GM18868 (cell line): ENCODE data around the gene CCT2.

ENCODE experiments used
- ATAC-seq: cut with Tn5 transposase; IDR thresholded peaks from one replicate; pipeline ENCODE4 v1.9.1; 2021; ENCODE audit warnings: mild to moderate bottlenecking, moderate library complexity; ENCODE audit not compliant: unreplicated experiment

Gene CCT2

DNA sequence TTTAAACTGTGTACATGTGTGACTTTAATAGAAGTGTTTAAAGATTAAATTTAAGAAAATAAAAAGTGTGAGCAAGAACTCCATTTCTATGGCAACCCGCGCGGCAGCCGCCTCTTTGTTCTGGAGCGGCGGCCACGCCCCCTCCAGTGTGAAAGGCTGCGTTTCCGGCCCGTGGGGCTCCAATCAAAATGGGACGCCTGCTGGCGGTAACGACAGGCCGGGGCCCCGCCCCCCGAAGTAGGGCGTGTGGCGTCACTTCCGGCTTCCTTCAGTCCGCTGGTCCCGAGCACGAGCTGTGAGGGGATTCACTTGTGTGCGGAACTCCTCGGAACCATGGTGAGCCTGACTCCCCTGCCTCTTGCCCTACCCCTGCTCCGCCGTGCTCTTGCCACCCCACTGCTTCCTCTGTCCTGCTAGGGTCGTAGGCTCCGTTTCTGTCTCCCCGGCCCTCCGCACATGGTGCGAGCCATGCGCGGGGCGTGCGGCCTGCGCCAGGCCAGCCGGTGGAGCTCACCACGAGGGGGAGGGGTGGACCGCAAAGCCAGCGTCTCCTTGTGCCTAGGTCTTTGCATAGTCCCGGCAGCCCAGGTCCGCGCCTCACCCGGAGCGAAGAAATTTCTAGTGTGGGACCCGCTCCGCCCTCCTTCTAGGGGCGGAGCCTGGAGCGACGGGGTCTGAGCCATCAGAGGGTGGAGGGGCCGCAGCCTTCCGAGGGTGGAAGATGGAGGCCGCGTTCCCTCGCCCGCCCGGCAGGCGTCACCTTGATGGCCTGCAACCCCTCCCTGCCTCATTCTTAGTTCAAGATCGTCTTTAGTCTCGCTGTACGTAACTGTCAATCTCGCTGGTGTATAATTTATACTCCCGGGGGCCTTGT lies at the start of gene CCT2:
CCT2 (plus strand) TSS at position 271 of the 874 bp plus-strand sequence; CDS start at position 334, 63 bp downstream.
- ATAC-seq = peak; percentile 97

DNA sequence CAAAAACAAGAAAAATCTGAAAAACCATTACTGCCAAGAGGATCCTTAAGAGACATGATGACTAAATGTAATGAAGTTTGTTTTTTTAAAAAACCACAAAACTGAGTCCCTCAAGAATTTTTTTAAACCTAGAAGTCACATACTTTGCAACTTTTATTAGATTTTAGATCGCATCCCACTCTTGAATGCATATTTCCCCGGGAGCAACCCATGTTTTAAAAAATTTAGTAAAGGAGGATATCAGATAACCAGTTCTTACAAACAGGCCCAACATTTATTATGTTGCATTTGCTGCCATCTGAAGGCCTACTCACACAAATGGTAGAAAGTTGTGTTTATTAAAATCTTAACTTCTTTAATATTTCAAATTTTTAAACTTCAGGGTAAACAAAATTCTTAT lies 44.3 kb upstream of the CCT2 start:
- no peak for ATAC-seq

DNA sequence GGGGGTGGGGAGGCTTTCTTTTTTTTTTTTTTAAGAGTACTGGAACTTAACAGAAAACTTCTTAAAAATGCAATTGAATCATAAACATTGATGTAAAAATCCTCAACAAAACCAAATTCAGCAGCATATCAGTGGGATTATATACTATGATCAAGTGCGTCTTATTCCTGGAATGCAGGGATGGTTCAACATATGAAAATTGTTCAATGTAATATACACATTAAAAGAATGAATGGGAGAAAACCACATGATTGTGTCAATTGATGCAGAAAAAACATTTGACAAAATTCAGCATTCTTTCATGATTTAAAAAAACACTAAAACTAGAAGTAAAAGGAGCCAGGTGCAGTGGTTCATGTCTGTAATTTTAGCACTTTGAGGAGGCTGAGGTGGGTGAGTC lies 41.2 kb upstream of the CCT2 start:
- ATAC-seq = no peak

DNA sequence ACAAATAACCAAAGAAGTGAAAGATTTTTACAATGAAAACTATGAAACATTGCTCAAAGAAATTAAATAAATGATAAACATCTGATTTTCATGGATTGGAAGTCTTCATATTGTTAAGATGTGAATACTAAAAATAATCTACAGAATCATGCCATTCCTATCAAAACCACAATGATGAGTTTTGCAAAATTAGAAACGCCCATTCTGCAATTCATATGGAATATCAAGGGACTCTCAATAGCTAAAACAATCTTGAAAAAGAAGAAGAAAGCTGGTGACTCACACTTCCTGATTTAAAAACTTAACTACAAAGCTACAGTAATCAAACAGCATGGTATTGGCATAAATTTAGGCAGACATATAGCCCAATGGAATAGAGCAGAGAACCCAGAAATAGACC lies 40.2 kb upstream of the CCT2 start:
- no peak for ATAC-seq

DNA sequence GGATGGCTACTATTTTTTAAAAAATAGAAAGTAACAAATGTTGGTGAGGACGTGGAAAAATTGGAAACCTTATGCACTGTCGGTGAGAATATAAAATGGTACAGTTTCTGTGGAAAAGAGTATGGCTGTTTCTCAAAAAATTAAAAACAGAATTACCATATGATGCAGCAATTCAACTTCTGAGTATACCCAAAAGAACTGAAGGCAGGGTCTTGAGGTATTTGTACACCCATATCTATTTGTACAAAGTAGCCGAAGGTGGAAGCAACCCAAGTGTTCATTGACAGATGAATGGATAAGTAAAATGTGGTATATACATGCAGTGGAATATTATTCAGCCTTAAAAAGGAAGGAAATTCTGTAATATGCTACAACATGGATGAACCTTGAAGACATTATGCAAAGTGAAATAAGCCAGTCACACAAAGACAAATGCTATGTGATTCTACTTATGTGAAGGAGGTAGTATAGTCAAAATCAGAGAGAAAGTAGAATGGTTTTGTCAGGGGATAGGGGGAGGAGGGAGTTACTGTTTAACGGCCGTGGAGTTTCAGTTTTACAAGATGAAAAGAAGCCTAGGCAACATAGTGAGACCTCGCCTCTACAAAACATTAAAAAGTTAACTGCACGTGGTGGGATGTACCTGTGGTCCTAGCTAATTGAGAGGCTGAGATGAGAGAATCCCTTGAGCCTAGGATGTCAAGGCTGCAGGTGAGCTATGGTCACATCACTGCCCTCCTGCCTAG lies 38.4 kb upstream of the CCT2 start:
- no peak for ATAC-seq

DNA sequence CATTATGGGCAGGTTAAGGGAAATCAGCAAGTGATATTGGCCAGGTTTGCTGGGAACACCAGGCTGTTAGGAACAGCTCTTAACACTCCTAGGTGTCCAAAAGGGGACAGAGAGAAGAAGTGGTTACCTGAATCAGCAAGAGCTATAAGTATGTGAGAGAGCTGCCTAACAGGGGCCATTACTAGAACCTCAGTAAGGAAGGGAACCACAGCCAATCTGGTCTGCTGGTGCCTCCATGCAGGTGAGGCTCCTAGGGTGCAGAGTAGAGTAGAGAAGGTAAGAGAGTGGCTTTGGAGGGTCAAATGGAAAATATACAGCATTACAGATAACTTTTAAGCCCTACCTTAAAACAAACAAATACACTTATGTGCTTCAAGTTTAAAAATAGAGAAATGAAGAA lies 36.6 kb upstream of the CCT2 start:
- ATAC-seq = no peak

DNA sequence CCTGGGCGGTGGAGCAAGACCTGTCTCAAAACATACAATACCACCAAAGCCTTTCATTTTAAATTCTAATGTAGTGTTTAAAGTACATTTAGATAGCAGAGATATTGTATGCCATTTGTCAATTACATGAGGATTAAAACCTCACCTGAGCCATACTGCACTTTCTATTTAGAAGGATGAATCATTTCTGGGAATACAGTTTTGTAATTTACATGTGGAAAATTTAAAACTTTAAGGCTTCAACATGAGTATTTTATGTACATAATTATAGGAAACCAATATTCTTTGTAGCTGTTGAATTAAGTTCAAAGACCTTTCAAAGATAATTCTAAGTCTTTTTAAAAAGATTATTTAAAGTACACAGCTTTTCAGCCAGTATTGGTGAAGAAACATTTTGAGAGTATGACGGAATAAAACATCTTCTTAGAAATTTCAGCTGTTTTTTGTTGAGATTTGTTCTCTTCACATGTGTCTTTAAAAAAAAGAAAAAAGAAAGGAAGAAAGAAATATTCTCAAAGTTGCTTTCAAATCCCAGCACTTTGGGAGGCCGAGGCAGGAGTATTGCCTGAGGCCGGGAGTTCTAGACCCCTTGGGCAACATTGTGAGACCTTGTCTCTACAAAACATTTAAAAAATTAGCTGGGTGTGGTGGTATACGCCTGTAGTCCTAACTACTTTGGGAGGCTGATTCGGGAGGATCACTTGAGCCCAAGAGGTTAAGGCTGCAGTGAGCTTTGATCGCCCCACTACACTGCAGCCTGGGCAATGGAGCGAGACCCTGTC lies 34.5 kb upstream of the CCT2 start:
- ATAC-seq = no peak

DNA sequence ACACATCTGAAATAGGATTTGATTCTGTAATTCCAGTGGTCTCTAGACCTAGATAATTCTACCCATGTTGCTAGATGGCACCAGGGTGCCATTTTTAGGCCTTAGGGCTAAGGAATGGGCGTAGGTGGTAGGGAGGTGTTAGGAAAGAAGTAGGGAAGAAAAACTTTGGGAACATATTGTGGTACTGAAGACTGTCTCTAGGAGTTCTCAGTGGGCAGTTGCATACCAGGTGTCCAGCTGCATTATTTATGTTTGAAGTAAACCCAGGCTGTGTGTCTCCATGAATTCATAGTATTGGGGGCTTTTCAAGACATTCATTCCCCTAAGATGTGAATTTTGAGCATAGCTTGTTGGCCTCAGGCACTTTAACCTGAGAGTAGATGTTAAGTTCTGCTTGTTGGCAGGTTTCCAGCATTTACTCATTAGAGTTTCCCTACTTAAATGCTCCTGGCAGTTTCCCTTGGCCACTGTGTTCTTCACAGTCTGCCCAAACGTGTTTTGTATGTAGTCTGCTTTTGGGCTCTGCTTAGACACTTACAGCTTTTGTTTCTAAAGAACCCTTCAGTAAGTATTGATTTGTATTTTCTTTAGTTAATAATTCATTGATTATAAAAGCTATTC lies 31.5 kb upstream of the CCT2 start:
- ATAC-seq = no peak

DNA sequence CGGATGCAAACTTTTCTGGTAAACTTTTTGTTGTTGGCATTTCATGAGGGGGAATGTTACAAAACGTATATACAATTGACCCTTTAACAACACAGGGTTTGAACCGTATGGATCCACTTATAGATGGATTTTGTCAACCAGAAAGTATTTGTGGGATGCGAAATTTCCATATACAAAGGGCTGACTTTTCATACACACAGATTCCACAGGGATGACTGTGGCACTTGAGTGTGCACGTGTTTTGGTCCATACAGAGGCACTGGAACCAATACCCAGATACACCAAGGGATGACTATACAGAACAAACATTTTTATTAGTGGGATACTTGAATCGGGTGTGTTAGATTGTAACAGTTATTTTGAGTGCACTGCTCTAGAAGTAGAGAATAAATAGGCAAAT lies 29.8 kb upstream of the CCT2 start:
- no peak for ATAC-seq

DNA sequence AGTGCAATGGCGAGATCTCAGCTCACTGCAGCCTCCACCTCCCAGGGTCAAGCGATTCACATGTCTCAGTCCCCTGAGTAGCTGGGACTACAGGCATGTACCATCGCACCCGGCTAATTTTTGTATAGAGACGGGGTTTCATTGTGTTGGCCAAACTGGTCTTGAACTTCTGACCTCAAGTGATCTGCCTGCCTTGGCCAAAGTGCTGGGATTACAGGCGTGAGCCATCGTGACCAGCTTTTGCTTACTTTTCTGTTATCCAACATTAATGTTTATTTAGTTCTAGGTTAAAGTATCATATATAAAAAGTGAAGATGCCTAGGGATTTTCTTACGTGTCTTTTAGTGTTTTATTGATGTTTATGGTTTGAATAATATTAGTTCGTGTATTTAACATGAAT lies 28.9 kb upstream of the CCT2 start:
- ATAC-seq = no peak

DNA sequence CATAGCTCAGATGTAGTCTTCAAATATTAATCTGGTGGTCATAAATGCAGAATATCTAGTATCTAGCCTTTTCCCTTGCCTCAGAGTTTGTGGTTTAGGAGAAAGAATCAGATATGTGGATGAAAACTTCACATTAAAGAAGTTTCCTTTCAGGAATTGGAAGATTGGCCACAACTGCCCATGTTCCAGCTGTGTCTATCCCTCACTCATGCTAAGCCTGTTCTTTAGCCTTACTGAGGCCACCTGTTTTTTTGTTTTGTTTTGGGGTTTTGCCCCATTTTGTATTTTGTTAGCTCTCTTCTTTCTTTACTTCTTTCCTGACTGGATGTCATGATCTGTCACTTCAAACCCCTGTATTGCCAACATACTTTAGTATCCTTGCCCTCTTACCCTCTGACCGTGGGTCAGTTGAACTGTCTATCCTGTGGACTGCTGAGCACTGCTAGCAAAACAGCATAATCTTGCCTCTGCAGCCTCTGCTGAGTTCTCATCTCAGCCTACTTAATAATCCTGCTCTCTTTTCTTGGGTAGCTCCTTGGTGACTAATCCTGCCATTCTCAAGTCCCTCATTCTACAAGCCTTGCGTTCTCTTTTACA lies 22.0 kb upstream of the CCT2 start:
- ATAC-seq = no peak

DNA sequence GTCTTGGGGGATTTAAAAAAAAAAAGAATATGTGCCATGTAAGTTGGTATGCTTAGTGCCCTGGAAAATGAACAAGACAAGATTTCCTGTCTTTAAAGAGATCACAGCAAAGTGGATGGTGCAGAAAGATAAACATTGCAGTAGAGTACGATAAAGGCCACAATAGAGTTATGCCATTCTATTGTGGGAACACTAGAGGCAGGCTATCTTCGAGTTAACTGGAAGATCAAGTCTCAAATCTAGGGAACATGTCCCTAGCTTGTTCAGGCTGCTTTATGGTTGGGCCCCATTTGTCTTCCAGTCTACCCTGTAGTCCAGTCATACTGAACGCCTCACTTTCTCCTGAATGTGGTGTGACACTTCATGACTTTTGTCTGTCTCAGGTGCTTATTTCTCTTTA lies 18.7 kb upstream of the CCT2 start:
- ATAC-seq = no peak

DNA sequence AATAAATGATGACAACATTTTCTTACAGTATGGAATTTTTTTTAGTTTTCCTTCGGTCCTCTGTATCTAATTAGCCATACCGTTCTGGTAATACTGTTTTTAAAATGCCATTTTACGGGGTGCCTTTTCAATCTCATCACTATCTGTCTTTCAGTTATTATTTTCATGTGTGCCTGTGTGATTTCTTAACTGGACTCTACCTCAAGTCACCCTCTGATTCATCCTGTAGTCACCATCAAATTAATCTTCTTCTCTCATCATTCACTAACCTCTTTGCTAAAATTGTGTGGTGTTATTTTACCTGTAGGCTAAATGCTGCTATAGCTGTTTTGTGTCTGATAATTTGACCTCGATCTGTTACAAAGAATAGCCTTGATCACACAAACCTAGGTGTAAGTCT lies 16.0 kb upstream of the CCT2 start:
- no peak for ATAC-seq

DNA sequence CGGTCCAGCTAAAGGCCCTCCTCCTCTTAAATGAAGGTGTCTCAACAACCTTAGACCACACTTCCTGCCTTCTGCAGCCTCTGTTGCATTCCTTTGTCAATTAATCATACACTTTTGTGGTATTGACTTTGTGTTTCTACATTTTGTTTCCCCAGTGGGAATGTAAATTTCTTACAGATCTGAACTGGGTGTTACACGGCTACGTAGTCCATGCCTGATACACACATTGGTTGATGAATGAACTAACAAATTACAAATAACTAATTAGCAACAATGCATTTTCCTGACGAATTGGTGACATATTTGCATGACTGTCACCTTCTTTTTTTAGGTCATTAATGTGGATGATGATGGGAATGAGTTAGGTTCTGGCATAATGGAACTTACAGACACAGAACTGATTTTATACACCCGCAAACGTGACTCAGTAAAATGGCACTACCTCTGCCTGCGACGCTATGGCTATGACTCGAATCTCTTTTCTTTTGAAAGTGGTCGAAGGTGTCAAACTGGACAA lies 15.2 kb upstream of the CCT2 start:
- no peak for ATAC-seq

DNA sequence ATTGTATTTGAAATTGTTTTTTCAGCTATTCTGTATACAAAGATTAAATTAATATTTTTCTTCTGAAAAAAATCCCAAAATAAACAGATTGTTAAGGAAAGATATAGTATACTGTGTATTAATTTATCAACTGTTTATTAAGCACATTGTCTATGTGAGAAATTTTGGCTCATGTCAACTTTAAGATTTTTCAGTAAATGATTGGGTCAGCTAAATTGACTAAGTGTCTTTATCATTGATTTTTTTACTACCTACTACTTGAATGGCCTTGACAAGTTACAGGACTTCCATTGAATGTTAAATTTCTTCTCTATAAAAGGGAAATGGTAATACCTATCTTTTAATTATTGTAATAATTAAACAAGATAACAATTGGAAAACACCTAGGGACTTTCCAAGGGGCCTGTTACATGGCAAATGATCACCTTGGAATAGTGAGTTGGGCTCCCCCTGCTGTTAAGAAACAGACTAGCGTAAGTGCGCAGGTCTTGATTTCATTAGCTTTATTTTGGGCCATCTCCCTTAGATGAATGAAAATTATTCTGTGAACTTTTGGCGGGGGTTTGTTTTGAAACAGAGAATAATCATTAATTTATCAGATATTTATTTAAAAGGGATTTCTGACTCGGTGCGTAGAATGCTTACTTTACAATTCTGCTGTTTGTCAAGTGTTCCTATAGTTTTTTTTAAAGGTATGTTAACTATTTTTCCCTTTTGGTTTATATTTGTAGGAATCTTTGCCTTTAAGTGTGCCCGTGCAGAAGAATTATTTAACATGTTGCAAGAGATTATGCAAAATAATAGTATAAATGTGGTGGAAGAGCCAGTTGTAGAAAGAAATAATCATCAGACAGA lies 14.5 kb upstream of the CCT2 start:
- peak; percentile 88 for ATAC-seq

DNA sequence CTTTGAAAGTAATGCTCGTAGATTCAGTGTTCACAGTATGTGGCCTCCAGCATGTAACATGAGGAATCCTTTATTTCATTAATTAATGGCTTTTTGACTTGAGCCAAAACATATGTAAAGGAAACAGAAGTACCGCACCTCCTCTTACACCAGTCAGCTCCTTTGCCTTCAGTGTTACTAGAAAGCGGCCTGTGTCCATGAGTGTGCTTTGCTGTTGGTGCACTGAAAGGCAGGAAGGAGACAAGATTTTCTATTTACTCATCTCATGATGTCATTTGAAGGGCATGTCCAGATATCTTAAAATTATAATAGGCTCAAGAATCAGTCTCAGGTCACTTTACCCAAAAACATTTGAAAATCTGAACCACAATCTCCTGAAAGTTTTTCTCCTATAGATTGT lies 9.9 kb upstream of the CCT2 start:
- no peak for ATAC-seq

DNA sequence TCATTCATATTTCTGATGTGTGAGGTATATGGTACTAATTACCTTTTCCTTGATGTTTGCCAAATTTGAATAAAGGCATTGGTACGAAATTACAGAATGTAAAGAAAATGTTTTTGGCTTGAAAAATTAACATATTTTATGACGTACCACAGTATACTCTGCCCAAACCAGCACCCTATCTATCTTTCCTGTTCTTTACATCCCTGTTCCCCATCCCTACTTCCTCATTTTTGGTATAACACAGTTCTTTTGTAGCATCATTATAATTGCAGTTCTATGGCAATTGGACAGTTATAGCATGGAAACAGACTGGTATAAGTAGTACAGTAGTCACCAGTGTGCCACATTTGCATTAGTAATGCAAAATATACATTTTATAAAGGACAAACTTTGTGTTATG lies 7.0 kb upstream of the CCT2 start:
- ATAC-seq = no peak

DNA sequence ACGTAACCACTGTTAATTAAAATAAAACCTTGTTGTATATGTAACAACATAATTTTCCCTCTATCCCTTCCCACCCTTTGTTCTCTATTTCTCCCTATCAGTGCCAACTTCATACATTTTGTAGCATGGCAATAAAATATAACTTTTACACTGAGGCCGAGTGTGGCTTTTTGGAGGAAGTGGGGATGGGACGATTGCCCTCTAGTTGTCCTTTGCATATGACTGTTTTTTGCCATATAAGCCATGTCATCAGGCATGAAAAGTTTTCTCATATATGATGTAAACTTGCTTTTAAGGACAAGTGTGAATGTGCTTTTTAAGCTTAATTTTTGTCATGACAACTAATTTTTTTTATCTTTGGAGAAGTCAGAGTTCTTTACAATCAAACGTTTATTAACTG lies 6.2 kb upstream of the CCT2 start:
- ATAC-seq = peak; percentile 80

DNA sequence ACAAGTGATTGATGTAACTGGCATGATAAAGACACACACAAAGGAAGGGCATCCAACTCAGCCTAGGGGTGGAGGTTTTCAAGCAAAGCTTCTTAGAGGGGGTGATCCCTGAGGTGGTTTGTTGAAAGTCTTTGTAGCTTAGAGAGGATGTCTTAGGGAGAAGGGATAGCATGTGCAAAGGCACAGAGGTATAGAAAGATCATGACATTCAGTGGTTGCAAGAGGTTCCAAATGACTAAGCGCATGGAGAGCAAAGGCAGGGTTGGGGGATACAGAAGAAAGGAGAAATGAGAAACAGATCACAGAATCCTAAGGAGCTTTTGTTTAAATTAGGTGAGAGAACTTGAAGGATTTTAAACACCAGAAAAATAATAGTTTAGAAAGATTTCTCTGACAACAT lies 5.2 kb upstream of the CCT2 start:
- no peak for ATAC-seq

DNA sequence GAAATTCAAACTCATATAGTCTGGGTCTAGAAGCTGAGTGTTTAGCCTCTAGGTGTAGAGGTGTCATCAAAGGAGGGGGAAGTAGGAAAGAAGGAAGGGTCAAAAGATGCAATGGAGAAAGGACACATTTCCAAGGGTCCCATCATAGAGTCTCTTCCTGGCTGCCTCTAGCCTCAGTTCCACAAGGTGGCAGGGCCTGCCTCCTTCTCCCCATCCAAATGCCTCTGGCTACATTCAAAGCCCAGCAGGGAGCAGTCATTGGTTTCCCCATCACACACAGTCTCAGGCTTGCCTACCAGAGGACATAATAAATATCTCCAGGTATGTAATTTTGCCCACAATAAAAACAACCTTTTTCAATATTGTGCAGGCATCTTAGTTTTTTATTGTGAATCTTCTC lies 2.1 kb upstream of the CCT2 start:
- ATAC-seq = no peak
